Naive thymus-derived CD4-positive, alpha-beta T cell (primary cell): ENCODE results near the gene THSD4. TPM values are rescaled to one million over a fixed set of nuclear protein-coding genes. Genes with fewer than 3 reads are reported as not detected.

Source experiments
- ATAC-seq: fragments of 150-1000 bp; cut with Tn5 transposase; 2 replicates; pipeline ENCODE4 v1.10.0; 2021; ENCODE audit warnings: mild to moderate bottlenecking, moderate library complexity
- CTCF ChIA-PET: fragments of 350-600 bp; sonication (Branson Sonifier 250); formaldehyde crosslinking; loops from one replicate; lab custom pipeline; 2021; ENCODE audit warnings: antibody characterized with exemption; lab: Charles Lee
- POLR2A ChIA-PET: fragments of 350-600 bp; sonication (Branson Sonifier 250); formaldehyde crosslinking; loops from one replicate; lab custom pipeline; 2021; ENCODE audit warnings: antibody characterized with exemption, inconsistent platforms; lab: Charles Lee
- DNase-seq, 9 donors: peaks; one replicate each; pipeline versions ENCODE4 v3.0.0 to v3.0.0-alpha.2; 2020 to 2022; ENCODE audit warnings: mixed read lengths in 1 of 9
- H3K27ac ChIP-seq: one replicate; pipeline ENCODE4 v1.7.0; 2013; ENCODE audit warnings: mild to moderate bottlenecking, low read depth, low read length, moderate library complexity
- H3K27me3 ChIP-seq, 2 donors: one replicate each; pipeline ENCODE4 v1.7.0; 2013; ENCODE audit warnings: low read length in 2 of 2, mild to moderate bottlenecking in 2 of 2, moderate library complexity in 2 of 2; ENCODE audit not compliant: control insufficient read depth in 2 of 2, insufficient read depth in 2 of 2
- H3K36me3 ChIP-seq, 3 experiments: 1 replicate in 2 of 3; 2 replicates in 1 of 3; pipeline ENCODE4 v1.7.0; 2013; ENCODE audit warnings: low read length in 3 of 3, mild to moderate bottlenecking in 3 of 3, moderate library complexity in 1 of 3; ENCODE audit not compliant: insufficient read depth in 3 of 3, control insufficient read depth in 2 of 3
- H3K4me1 ChIP-seq, 2 donors: one replicate each; pipeline ENCODE4 v1.7.0; 2013; ENCODE audit warnings: low read length in 2 of 2, mild to moderate bottlenecking in 2 of 2, moderate library complexity in 1 of 2; ENCODE audit not compliant: control insufficient read depth in 2 of 2, insufficient read depth in 2 of 2
- H3K4me3 ChIP-seq: 2 replicates; pipeline ENCODE4 v1.7.0; 2013; ENCODE audit warnings: mild to moderate bottlenecking, low read length
- H3K9me3 ChIP-seq, 3 experiments: 1 replicate in 2 of 3; 2 replicates in 1 of 3; pipeline ENCODE4 v1.7.0; 2013; ENCODE audit warnings: low read length in 3 of 3; ENCODE audit not compliant: control insufficient read depth in 2 of 3
- H3K27ac Mint-ChIP-seq, 9 donors: one replicate each; pipeline ENCODE4 v1.8.0; 2020 to 2022; ENCODE audit warnings: mixed read lengths in 9 of 9, mild to moderate bottlenecking in 8 of 9, moderate library complexity in 5 of 9, inconsistent platforms in 2 of 9
- H3K27me3 Mint-ChIP-seq, 5 donors: one replicate each; pipeline ENCODE4 v1.8.0; 2021 to 2022; ENCODE audit warnings: mixed read lengths in 5 of 5, mild to moderate bottlenecking in 1 of 5
- H3K36me3 Mint-ChIP-seq, 5 donors: one replicate each; pipeline ENCODE4 v1.8.0; 2020 to 2022; ENCODE audit warnings: mixed read lengths in 5 of 5, mild to moderate bottlenecking in 3 of 5, inconsistent platforms in 1 of 5
- H3K4me1 Mint-ChIP-seq, 7 donors: one replicate each; pipeline ENCODE4 v1.8.0; 2020 to 2022; ENCODE audit warnings: mixed read lengths in 7 of 7, mild to moderate bottlenecking in 3 of 7, inconsistent platforms in 1 of 7
- H3K4me3 Mint-ChIP-seq, 10 donors: one replicate each; pipeline ENCODE4 v1.8.0; 2020 to 2022; ENCODE audit warnings: mild to moderate bottlenecking in 10 of 10, mixed read lengths in 10 of 10, moderate library complexity in 6 of 10, inconsistent platforms in 2 of 10
- H3K9me3 Mint-ChIP-seq, 11 donors: one replicate each; pipeline ENCODE4 v1.8.0; 2020 to 2022; ENCODE audit warnings: mixed read lengths in 11 of 11, mild to moderate bottlenecking in 4 of 11, inconsistent platforms in 1 of 11, moderate library complexity in 1 of 11
- intact Hi-C, 2 donors: fragments of 100-400 bp; cut with micrococcal nuclease; formaldehyde crosslinking; loops; one replicate each; pipeline ENCODE4 v1.15.1; 2023
- polyA plus RNA-seq, 2 donors: library from polyadenylated mRNA; unstranded; fragments of 300-500 nt; fragmentation: Illumina TruSeq; gene quantifications; one replicate each; pipeline ENCODE4 v1.2.3, GENCODE V29; 2021
- total RNA-seq, 6 experiments: library from RNA in 5 of 6; stranded (reverse) in 5 of 6; gene quantifications; 1 replicate in 5 of 6; 2 replicates in 1 of 6; pipeline ENCODE4 v1.2.3 and lab custom pipeline; 2021 to 2026

THSD4 gene
- total and polyA plus RNA-seq, 7 experiments from 2014 or later: not detected

GRCh38 chr15:71562251-71562650 is 447.0 kb downstream of the THSD4 start:
- POLR2A ChIA-PET: no interaction called here
- H3K4me3 Mint-ChIP-seq: no peak overlapping the region
- intact Hi-C loops: no loop called here
- H3K36me3 Mint-ChIP-seq: no peaks in the 10 kb centered on the region
- Histone ChIP-seq H3K27me3 (no peaks in the 10 kb centered on the region), H3K4me1 (no peaks in the 10 kb centered on the region), H3K9me3 (no peaks in the 10 kb centered on the region), H3K36me3 (no peaks in the 10 kb centered on the region), H3K4me3 (no peak overlapping the region), H3K27ac (no peak overlapping the region)
- H3K4me1 Mint-ChIP-seq: no peaks in the 10 kb centered on the region
- CTCF ChIA-PET: no interaction called here
- H3K27me3 Mint-ChIP-seq: peaks cover 6 to 33% (median 22%) of the 10 kb centered on the region in 5 donors
- ATAC-seq (no peak), DNase-seq (no peak)
- no peak overlapping the region for H3K27ac Mint-ChIP-seq
- peaks cover 0 to 13% (median 2%) of the 10 kb centered on the region in 11 donors for H3K9me3 Mint-ChIP-seq

- H3K27me3 ChIP-seq: no peaks in the 10 kb centered on the region
- no peaks in the 10 kb centered on the region for H3K4me1 ChIP-seq
- Mint-ChIP-seq H3K36me3 (no peaks in the 10 kb centered on the region), H3K9me3 (peaks cover 0 to 8% (median 0%) of the 10 kb centered on the region in 11 donors), H3K4me1 (no peaks in the 10 kb centered on the region), H3K27ac (no peak overlapping the region), H3K27me3 (peaks cover 12 to 37% (median 26%) of the 10 kb centered on the region in 5 donors), H3K4me3 (no peak overlapping the region)
- no peak overlapping the region for H3K4me3 ChIP-seq
- ChIA-PET CTCF (no interaction called here), POLR2A (no interaction called here)
- H3K36me3 ChIP-seq: no peaks in the 10 kb centered on the region
- no peaks in the 10 kb centered on the region for H3K9me3 ChIP-seq
- no peak for DNase-seq
- ATAC-seq: no peak
- intact Hi-C loops: no loop called here
- H3K27ac ChIP-seq: no peak overlapping the region
These were observed 448.9 kb downstream of the THSD4 start for GRCh38 chr15:71564217-71564616.

GRCh38 chr15:71565006-71565405 is 449.7 kb downstream of the THSD4 start:
- no peaks in the 10 kb centered on the region for H3K36me3 Mint-ChIP-seq
- H3K27me3 ChIP-seq: no peaks in the 10 kb centered on the region
- H3K4me1 Mint-ChIP-seq: no peaks in the 10 kb centered on the region
- no peaks in the 10 kb centered on the region for H3K9me3 ChIP-seq
- no peak overlapping the region for H3K4me3 Mint-ChIP-seq
- intact Hi-C loops: no loop called here
- ATAC-seq (no peak), DNase-seq (no peak)
- H3K27me3 Mint-ChIP-seq: peaks cover 12 to 34% (median 27%) of the 10 kb centered on the region in 5 donors
- POLR2A ChIA-PET: no interaction called here
- no peak overlapping the region for H3K4me3 ChIP-seq
- H3K9me3 Mint-ChIP-seq: peaks cover 0 to 5% (median 0%) of the 10 kb centered on the region in 11 donors
- no peaks in the 10 kb centered on the region for H3K36me3 ChIP-seq
- no peaks in the 10 kb centered on the region for H3K4me1 ChIP-seq
- CTCF ChIA-PET: no interaction called here
- H3K27ac ChIP-seq: no peak overlapping the region
- H3K27ac Mint-ChIP-seq: no peak overlapping the region

GRCh38 chr15:71565631-71566160 is 450.4 kb downstream of the THSD4 start:
- Histone ChIP-seq H3K36me3 (no peaks in the 10 kb centered on the region), H3K4me1 (no peaks in the 10 kb centered on the region), H3K27ac (no peak overlapping the region), H3K27me3 (no peaks in the 10 kb centered on the region), H3K9me3 (no peaks in the 10 kb centered on the region), H3K4me3 (no peak overlapping the region)
- peaks cover 12 to 40% (median 27%) of the 10 kb centered on the region in 5 donors for H3K27me3 Mint-ChIP-seq
- H3K9me3 Mint-ChIP-seq: peaks cover 0 to 5% (median 0%) of the 10 kb centered on the region in 11 donors
- ChIA-PET POLR2A (no interaction called here), CTCF (no interaction called here)
- H3K36me3 Mint-ChIP-seq: no peaks in the 10 kb centered on the region
- DNase-seq (no peak), ATAC-seq (no peak)
- H3K4me1 Mint-ChIP-seq: no peaks in the 10 kb centered on the region
- H3K4me3 Mint-ChIP-seq: no peak overlapping the region
- no peak overlapping the region for H3K27ac Mint-ChIP-seq
- intact Hi-C loops: no loop called here

GRCh38 chr15:71566226-71566625 is 451.0 kb downstream of the THSD4 start:
- Mint-ChIP-seq H3K27me3 (peaks cover 12 to 43% (median 24%) of the 10 kb centered on the region in 5 donors), H3K9me3 (peaks cover 0 to 5% (median 0%) of the 10 kb centered on the region in 11 donors), H3K27ac (no peak overlapping the region), H3K4me3 (no peak overlapping the region), H3K36me3 (no peaks in the 10 kb centered on the region), H3K4me1 (no peaks in the 10 kb centered on the region)
- Histone ChIP-seq H3K9me3 (no peaks in the 10 kb centered on the region), H3K27ac (no peak overlapping the region), H3K4me1 (no peaks in the 10 kb centered on the region), H3K4me3 (no peak overlapping the region), H3K27me3 (no peaks in the 10 kb centered on the region), H3K36me3 (no peaks in the 10 kb centered on the region)
- intact Hi-C loops: no loop called here
- no peak for ATAC-seq
- POLR2A ChIA-PET: no interaction called here
- DNase-seq: no peak
- CTCF ChIA-PET: no interaction called here

- no peaks in the 10 kb centered on the region for H3K36me3 Mint-ChIP-seq
- no peak overlapping the region for H3K4me3 ChIP-seq
- intact Hi-C loops: no loop called here
- no peaks in the 10 kb centered on the region for H3K4me1 ChIP-seq
- no peak for DNase-seq
- ChIA-PET CTCF (no interaction called here), POLR2A (no interaction called here)
- H3K4me3 Mint-ChIP-seq: no peak overlapping the region
- no peak overlapping the region for H3K27ac Mint-ChIP-seq
- H3K4me1 Mint-ChIP-seq: no peaks in the 10 kb centered on the region
- no peak for ATAC-seq
- H3K27me3 Mint-ChIP-seq: peaks cover 13 to 41% (median 20%) of the 10 kb centered on the region in 5 donors
- H3K27ac ChIP-seq: no peak overlapping the region
- peaks cover 0 to 5% (median 0%) of the 10 kb centered on the region in 11 donors for H3K9me3 Mint-ChIP-seq
- H3K27me3 ChIP-seq: no peaks in the 10 kb centered on the region
- H3K9me3 ChIP-seq: no peaks in the 10 kb centered on the region
- H3K36me3 ChIP-seq: no peaks in the 10 kb centered on the region
These were observed 451.9 kb downstream of the THSD4 start for GRCh38 chr15:71567173-71567572.

GRCh38 chr15:71568227-71568626 is 453.0 kb downstream of the THSD4 start:
- ATAC-seq (no peak), DNase-seq (no peak)
- H3K4me3 Mint-ChIP-seq: no peak overlapping the region
- H3K4me1 Mint-ChIP-seq: no peaks in the 10 kb centered on the region
- no peaks in the 10 kb centered on the region for H3K27me3 ChIP-seq
- peaks cover 0 to 2% (median 0%) of the 10 kb centered on the region in 11 donors for H3K9me3 Mint-ChIP-seq
- CTCF ChIA-PET: no interaction called here
- no peak overlapping the region for H3K27ac Mint-ChIP-seq
- POLR2A ChIA-PET: no interaction called here
- H3K27me3 Mint-ChIP-seq: peaks cover 22 to 52% (median 28%) of the 10 kb centered on the region in 5 donors
- H3K4me1 ChIP-seq: no peaks in the 10 kb centered on the region
- no peaks in the 10 kb centered on the region for H3K36me3 Mint-ChIP-seq
- H3K27ac ChIP-seq: no peak overlapping the region
- no peak overlapping the region for H3K4me3 ChIP-seq
- no peaks in the 10 kb centered on the region for H3K9me3 ChIP-seq
- H3K36me3 ChIP-seq: no peaks in the 10 kb centered on the region
- intact Hi-C loops: no loop called here
